GM18873 (cell line): Measurements from ENCODE around the gene TRIM52.
"Not testable (repeated sequence)": the region's sequence is repeated elsewhere in the genome, so short reads cannot be mapped to it uniquely, and the experiment has no call there.

Experiments used
- ATAC-seq: cut with Tn5 transposase; IDR thresholded peaks from one replicate; pipeline ENCODE4 v1.9.1; 2021; ENCODE audit warnings: mild to moderate bottlenecking, moderate library complexity, moderate number of reproducible peaks; ENCODE audit not compliant: unreplicated experiment, low FRiP score

TRIM52 gene

DNA sequence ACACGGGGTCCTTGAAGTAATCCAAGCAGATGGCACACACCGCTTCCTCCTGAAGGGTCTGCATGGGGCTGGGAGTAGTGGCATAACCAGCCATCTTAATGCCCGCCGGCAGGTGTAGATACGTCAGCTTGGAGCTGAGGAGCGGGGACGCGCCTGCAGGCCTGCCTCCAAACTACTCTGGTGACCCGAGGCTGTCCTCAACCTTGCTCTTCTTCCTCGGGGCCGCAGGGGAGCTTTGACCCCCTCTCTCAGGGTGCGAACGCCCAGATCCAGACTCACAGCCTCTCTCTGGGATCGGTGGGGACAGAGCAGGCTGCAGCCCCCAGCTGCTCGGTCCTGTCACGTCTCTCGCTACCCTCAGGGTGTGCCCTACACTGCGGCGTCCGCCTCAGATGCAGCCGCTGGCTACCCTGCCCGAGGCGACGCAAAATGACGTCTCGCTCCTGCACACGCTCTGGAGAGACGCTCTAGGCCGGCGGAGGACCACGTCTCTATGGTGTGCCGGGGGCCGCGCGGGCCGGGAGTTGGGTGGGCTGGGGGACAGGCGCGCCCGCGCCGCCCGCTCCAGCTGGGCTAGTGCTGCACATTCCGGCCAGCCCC, at the start of gene TRIM52:
Gene TRIM52, minus strand, starts transcription at position 424 of the 600 bp plus-strand sequence. Its CDS starts 330 bp downstream, at position 94.
- ATAC-seq: peak; percentile 74

GRCh38 chr5:181287331-181287730, 26.4 kb upstream of the TRIM52 start:
- peak; percentile 72 for ATAC-seq

DNA sequence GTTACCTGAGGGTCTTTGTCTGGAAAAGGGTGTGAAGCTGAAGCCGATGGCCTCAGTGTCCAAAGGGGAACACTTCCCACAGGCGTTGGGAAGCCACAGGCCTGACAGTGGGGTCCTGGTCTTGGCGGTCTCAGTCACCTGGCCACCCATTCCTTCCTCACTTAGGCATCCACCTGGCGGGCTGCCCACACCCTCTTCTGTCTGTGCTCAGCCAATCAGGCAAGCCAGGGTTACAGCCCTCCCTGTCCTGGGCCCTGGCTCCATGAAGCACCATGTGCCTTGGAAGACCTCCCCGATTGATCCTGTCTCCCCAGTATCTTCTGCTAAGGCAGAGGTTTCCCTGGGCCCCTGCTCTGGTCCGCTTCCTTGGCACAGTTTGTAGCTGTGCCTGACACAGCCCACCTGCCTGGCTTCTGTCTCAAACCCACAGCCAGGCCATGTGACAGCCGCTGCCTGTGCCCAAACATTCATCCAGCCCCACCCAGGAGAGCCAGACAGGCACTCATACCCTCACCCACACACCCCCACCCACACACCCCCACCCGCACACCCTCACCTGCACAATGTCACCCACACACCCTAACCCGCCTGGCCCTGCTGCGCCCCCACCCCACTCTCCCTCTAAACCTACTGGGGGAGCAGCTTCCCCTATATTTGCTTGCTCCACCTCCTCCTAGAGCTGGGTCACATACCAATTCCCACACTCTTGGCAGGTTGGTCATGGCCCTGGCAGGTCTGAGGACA, 25.2 kb upstream of the TRIM52 start:
- ATAC-seq: not testable (repeated sequence)

GRCh38 chr5:181283841-181284755, 23.2 kb upstream of the TRIM52 start:
- not testable (repeated sequence) for ATAC-seq

DNA sequence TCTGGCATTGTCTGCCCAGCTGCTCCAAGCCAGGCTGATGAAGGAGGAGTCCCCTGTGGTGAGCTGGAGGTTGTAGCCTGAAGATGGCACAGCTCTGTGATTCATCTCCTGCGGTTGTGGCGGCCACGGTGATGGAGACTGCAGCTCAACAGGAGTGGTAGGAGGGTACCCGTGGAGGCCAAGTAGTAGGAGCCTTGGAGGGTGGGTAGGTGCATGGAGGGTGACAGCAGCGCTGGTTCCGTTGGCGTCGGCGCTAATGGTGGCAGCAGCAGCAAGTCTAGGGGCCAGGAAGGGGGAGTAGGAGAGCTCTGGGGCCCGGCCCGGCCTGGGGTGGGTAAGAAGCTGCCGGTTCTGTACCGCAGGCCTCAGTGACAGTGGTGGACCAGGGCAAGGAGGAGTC, 22.4 kb upstream of the TRIM52 start:
- no peak for ATAC-seq

- ATAC-seq: no peak
Measured at GRCh38 chr5:181282874-181283273, 21.9 kb upstream of the TRIM52 start.

GRCh38 chr5:181282415-181282814, 21.5 kb upstream of the TRIM52 start:
- ATAC-seq: not testable (repeated sequence)

DNA sequence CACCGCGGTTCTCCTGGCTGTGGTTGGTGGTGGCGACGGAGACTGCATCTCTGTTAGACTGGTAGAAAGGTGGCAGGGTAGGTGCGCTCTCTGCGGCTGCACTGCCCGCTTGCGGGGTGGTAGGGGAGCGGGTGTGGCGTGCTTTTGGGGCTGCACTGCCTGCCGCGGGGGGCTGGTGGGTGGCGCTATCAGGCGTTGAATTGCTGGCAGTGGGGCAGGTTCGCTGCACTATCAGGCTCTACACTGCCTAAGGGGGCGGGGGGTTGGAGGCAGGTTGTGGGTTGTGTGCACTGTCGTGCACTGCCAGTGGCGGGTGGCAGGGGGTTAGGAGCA, 21.0 kb upstream of the TRIM52 start:
- ATAC-seq: no peak

DNA sequence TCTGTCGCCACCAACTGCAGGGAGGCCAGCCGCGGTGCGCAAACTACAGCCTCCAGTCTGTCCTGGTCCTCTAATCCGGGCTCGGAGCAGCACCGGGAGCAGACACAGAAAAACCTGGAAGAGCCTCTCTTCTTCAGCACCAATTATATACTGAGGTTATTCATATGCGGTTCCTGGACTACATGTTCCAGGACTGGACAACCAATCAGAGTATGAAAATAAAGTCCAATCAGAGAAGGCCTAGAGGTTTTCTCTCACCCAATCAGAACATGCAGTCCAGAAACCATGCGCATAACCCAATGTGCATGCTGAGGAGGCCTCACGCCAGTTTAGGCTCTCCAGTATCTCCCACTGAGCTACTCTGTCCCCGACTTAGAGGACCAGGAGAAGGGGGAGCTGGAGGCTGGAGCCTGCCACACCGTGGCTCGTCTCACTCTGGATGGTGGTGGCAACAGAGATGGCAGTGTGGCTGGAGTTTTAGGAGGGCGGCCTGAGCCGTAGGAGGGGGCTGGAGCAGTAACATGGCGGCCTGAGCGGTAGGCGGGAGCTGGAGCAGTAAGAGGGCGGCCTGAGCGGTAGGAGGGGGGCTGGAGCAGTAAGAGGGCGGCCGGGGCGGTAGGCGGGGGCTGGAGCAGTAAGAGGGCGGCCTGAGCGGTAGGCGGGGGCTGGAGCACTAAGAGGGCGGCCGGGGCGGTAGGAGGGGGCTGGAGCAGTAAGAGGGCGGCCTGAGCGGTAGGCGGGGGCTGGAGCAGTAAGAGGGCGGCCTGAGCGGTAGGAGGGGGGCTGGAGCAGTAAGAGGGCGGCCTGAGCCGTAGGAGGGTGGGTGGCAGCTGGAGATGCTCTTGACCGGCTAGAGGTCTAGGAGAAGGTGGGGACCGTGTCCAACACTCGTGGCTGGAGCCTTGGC, 20.4 kb upstream of the TRIM52 start:
- no peak for ATAC-seq

GRCh38 chr5:181280251-181280762, 19.4 kb upstream of the TRIM52 start:
- no peak for ATAC-seq

- not testable (repeated sequence) for ATAC-seq
Measured at GRCh38 chr5:181273433-181273744, 12.4 kb upstream of the TRIM52 start.

- no peak for ATAC-seq
Measured at GRCh38 chr5:181271081-181271480, 10.1 kb upstream of the TRIM52 start.

GRCh38 chr5:181267907-181268306, 7.0 kb upstream of the TRIM52 start:
- ATAC-seq: not testable (repeated sequence)

DNA sequence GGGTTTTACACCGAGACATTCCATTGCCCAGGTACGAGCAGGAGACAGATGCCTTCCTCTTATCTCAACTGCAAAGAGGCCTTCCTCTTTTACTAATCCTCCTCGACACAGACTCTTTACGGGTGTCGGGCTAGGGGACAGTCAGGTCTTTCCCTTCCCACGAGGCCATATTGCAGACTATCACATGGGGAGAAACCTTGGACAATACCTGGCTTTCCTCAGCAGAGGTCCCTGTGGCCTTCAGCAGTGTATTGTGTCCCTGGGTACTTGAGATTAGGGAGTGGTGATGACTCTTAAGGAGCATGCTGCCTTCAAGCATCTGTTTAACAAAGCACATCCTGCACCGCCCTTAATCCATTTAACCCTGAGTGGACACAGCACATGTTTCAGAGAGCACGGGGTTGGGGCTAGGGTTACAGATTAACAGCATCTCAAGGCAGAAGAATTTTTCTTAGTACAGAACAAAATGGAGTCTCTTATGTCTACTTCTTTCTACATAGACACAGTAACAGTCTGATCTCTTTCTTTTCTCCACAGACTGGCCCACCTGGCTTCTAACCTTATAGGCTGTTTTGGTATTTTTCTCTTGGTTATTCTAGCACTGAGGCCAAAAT, 6.5 kb upstream of the TRIM52 start:
- ATAC-seq: not testable (repeated sequence)

DNA sequence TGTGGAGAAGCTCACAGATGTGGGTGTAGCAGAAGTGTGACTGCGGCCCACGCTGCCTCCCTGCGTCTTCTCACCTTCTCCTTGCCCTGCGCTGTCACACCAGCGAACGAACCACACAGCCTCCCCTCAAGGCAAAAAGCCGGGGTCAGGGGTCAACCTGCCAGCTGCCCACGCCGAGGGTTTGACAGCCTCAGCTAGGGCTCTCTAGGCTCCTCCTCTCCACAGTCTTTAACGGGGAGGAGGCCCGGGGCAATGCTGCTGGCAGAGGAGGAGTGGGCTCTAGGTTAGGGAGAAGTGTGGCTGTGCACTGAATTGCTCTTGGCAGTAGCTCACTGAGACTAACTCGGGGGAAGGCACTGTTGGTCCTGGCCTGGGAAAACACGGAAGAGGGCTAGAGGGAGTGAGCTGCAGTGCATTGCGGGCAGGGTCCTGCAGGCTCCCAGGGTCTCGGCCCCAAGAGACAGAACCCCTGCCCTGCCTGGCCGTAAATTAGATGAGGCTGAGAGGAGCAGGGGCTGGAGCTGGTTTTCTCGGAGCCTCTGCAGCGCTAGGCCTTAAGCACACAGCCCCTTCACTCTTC, 4.2 kb upstream of the TRIM52 start:
- no peak for ATAC-seq

- ATAC-seq: no peak
Measured at GRCh38 chr5:181263633-181264032, 2.7 kb upstream of the TRIM52 start.

- ATAC-seq: peak; percentile 47
Measured at GRCh38 chr5:181261320-181262049, 542 bp upstream of the TRIM52 start.

DNA sequence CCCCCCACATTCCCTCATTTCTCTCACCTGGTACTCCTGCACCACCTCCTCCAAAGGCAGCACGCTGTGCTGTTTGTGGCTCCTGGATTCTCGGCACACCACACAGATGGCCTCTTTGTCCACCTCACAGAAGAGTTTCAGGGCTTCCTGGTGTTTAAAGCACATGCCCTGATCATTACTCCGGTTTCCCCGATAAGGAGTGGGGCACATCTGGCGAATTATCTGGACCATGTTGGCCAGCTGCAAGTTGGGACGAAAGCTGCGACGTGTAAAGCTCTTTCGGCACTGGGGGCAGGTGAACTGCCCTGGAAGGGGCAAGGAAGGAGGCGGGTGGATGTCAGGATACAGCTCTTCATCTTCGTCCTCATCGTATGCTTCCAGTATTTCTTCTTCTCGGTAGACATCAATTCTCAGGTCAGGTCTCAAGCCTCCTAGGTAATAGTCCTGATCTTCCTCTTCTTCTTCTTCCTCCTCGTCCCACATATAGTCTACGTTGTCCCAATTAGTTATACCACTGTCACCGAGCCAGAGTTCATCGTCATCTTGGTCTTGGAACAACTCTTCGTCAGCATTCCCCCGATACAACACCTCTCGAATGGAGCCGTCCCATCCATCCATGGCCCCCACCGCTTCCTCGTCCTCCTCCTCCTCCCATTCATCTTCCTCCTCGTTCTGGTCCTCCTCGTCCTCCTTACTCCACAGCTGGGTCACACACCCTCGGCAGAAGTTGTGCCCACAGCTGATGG, 796 bp downstream of the TRIM52 start:
- no peak for ATAC-seq
